Activated effector memory CD4-positive, alpha-beta T cell treated with Interleukin-2 at 50 U/mL for 16 hours (primary cell): Measurements from ENCODE around the gene HDC.

ENCODE experiments used
- DNase-seq: peaks from one replicate; pipeline ENCODE4 v3.0.0-alpha.2; 2020

The HDC gene

GRCh38 chr15:50251638-50252182 lies 13.8 kb downstream of the HDC start:
- no peak for DNase-seq

- no peak for DNase-seq
Measured at GRCh38 chr15:50250760-50251394, 14.6 kb downstream of the HDC start.

GRCh38 chr15:50249704-50250103 lies 15.8 kb downstream of the HDC start:
- DNase-seq, result no peak

- no peak for DNase-seq
Measured at GRCh38 chr15:50248994-50249582, 16.4 kb downstream of the HDC start.

GRCh38 chr15:50247819-50248655 lies 17.5 kb downstream of the HDC start:
- peak; percentile 12 for DNase-seq

GRCh38 chr15:50246631-50247030 lies 18.9 kb downstream of the HDC start:
- DNase-seq, result no peak

- DNase-seq, result no peak
Measured at GRCh38 chr15:50244959-50245624, 20.4 kb downstream of the HDC start.

- DNase-seq, result no peak
Measured at GRCh38 chr15:50244153-50244552, 21.4 kb downstream of the HDC start.

- no peak for DNase-seq
Measured at GRCh38 chr15:50241684-50242450, 23.7 kb downstream of the HDC start.

GRCh38 chr15:50238255-50238654 lies 27.3 kb downstream of the HDC start:
- DNase-seq, result no peak

GRCh38 chr15:50236433-50236832 lies 29.1 kb downstream of the HDC start:
- no peak for DNase-seq

- DNase-seq, result no peak
Measured at GRCh38 chr15:50235794-50236193, 29.7 kb downstream of the HDC start.

- no peak for DNase-seq
Measured at GRCh38 chr15:50234764-50235163, 30.8 kb downstream of the HDC start.

GRCh38 chr15:50233192-50233736 lies 32.3 kb downstream of the HDC start:
- no peak for DNase-seq

GRCh38 chr15:50232791-50233190 lies 32.7 kb downstream of the HDC start:
- DNase-seq, result no peak

- DNase-seq, result no peak
Measured at GRCh38 chr15:50231761-50232160, 33.8 kb downstream of the HDC start.

GRCh38 chr15:50229336-50229735 lies 36.2 kb downstream of the HDC start:
- DNase-seq, result no peak

- no peak for DNase-seq
Measured at GRCh38 chr15:50228866-50229265, 36.7 kb downstream of the HDC start.

GRCh38 chr15:50227076-50227475 lies 38.5 kb downstream of the HDC start:
- no peak for DNase-seq

- no peak for DNase-seq
Measured at GRCh38 chr15:50225938-50226337, 39.6 kb downstream of the HDC start.

GRCh38 chr15:50225057-50225456 lies 40.5 kb downstream of the HDC start:
- DNase-seq, result no peak

GRCh38 chr15:50224606-50225005 lies 40.9 kb downstream of the HDC start:
- DNase-seq, result no peak
